ENCODE data around the gene CNTNAP5.

Gene CNTNAP5

GRCh38 chr2:124065636-124066035 is 40.5 kb downstream of the CNTNAP5 start:
- TF ChIP-seq CTCF (IDR thresholded peaks at IDR 0.05) = no peak
- Histone ChIP-seq H3K4me3 (ENCODE audit: low read depth, low read length) (no peak overlapping the region), H3K36me3 (ENCODE audit: control insufficient read depth, insufficient read depth, low read length) (no peaks in the 10 kb centered on the region), H2AFZ (no peak overlapping the region), H3K27ac (no peak overlapping the region), H3K9ac (no peak overlapping the region), H3K9me3 (ENCODE audit: control insufficient read depth, low read length) (no peaks in the 10 kb centered on the region), H3K4me1 (no peaks in the 10 kb centered on the region), H3K27me3 (ENCODE audit: control insufficient read depth, insufficient read depth, low read length) (no peaks in the 10 kb centered on the region), H3K79me2 (no peaks in the 10 kb centered on the region), H3K4me2 (ENCODE audit: low read length) (no peak overlapping the region)

- Histone ChIP-seq H3K27ac (no peak overlapping the region), H2AFZ (no peak overlapping the region), H3K79me2 (no peaks in the 10 kb centered on the region), H3K9me3 (ENCODE audit: control insufficient read depth, low read length) (no peaks in the 10 kb centered on the region), H3K27me3 (ENCODE audit: control insufficient read depth, insufficient read depth, low read length) (no peaks in the 10 kb centered on the region), H3K4me2 (ENCODE audit: low read length) (no peak overlapping the region), H3K9ac (no peak overlapping the region), H3K4me1 (no peaks in the 10 kb centered on the region), H3K4me3 (ENCODE audit: low read depth, low read length) (no peak overlapping the region), H3K36me3 (ENCODE audit: control insufficient read depth, insufficient read depth, low read length) (no peaks in the 10 kb centered on the region)
- no peak for TF ChIP-seq CTCF (IDR thresholded peaks at IDR 0.05)
These were observed 41.7 kb downstream of the CNTNAP5 start for GRCh38 chr2:124066776-124067175.

- no peak overlapping the region for H3K4me3 ChIP-seq (ENCODE audit: low read depth, low read length)
- H3K79me2 ChIP-seq = no peaks in the 10 kb centered on the region
- no peak for TF ChIP-seq CTCF (IDR thresholded peaks at IDR 0.05)
- no peak overlapping the region for H2AFZ ChIP-seq
- no peak overlapping the region for H3K4me2 ChIP-seq (ENCODE audit: low read length)
- no peaks in the 10 kb centered on the region for H3K36me3 ChIP-seq (ENCODE audit: control insufficient read depth, insufficient read depth, low read length)
- no peaks in the 10 kb centered on the region for H3K9me3 ChIP-seq (ENCODE audit: control insufficient read depth, low read length)
- no peaks in the 10 kb centered on the region for H3K4me1 ChIP-seq
- no peaks in the 10 kb centered on the region for H3K27me3 ChIP-seq (ENCODE audit: control insufficient read depth, insufficient read depth, low read length)
- no peak overlapping the region for H3K27ac ChIP-seq
- no peak overlapping the region for H3K9ac ChIP-seq
These were observed 54.0 kb downstream of the CNTNAP5 start for GRCh38 chr2:124079045-124079444.

GRCh38 chr2:124080281-124081153 is 55.4 kb downstream of the CNTNAP5 start:
- Histone ChIP-seq H3K79me2 (no peaks in the 10 kb centered on the region), H3K4me2 (ENCODE audit: low read length) (no peak overlapping the region), H3K36me3 (ENCODE audit: control insufficient read depth, insufficient read depth, low read length) (no peaks in the 10 kb centered on the region), H3K4me1 (no peaks in the 10 kb centered on the region), H3K4me3 (ENCODE audit: low read depth, low read length) (no peak overlapping the region), H3K9ac (no peak overlapping the region), H2AFZ (no peak overlapping the region), H3K27me3 (ENCODE audit: control insufficient read depth, insufficient read depth, low read length) (no peaks in the 10 kb centered on the region), H3K9me3 (ENCODE audit: control insufficient read depth, low read length) (no peaks in the 10 kb centered on the region), H3K27ac (no peak overlapping the region)
- no peak for TF ChIP-seq CTCF (IDR thresholded peaks at IDR 0.05)
